Stomach (tissue), 4 donors: ENCODE measurements around the gene ARHGEF2.

Experiments
- EP300 ChIP-seq: sonication (generic); formaldehyde crosslinking; IDR thresholded peaks from one replicate; pipeline ENCODE4 v1.6.1; 2017; ENCODE audit warnings: antibody characterized with exemption
- POLR2A ChIP-seq, 4 donors: fragments of 450-650 bp; IDR thresholded peaks; one replicate each; pipeline ENCODE4 v1.6.1; 2016; ENCODE audit warnings: antibody characterized with exemption in 4 of 4, control low read depth in 2 of 4, mild to moderate bottlenecking in 1 of 4, moderate library complexity in 1 of 4
- POLR2AphosphoS5 ChIP-seq, 3 donors: sonication (generic); formaldehyde crosslinking; IDR thresholded peaks; one replicate each; pipeline ENCODE4 v1.6.1; 2016; ENCODE audit warnings: antibody characterized with exemption in 3 of 3
- TF ChIP-seq, protein P1 (sequence below), 7 experiments: fragments of 450-650 bp in 4 of 7; fragments of 200-600 bp in 3 of 7; sonication (generic) in 3 of 7; IDR thresholded peaks; one replicate each; pipeline ENCODE4 v1.5.1; 2016 to 2019; ENCODE audit warnings: antibody characterized with exemption in 7 of 7, control low read depth in 2 of 7, mild to moderate bottlenecking in 1 of 7

GRCh38 chr1:155910621-155911121, 67.7 kb downstream of the ARHGEF2 start:
- TF ChIP-seq, protein P1, sequence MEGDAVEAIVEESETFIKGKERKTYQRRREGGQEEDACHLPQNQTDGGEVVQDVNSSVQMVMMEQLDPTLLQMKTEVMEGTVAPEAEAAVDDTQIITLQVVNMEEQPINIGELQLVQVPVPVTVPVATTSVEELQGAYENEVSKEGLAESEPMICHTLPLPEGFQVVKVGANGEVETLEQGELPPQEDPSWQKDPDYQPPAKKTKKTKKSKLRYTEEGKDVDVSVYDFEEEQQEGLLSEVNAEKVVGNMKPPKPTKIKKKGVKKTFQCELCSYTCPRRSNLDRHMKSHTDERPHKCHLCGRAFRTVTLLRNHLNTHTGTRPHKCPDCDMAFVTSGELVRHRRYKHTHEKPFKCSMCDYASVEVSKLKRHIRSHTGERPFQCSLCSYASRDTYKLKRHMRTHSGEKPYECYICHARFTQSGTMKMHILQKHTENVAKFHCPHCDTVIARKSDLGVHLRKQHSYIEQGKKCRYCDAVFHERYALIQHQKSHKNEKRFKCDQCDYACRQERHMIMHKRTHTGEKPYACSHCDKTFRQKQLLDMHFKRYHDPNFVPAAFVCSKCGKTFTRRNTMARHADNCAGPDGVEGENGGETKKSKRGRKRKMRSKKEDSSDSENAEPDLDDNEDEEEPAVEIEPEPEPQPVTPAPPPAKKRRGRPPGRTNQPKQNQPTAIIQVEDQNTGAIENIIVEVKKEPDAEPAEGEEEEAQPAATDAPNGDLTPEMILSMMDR (IDR thresholded peaks at IDR 0.05) = no peak
- TF ChIP-seq POLR2A (IDR thresholded peaks at IDR 0.05) = no peak
- TF ChIP-seq POLR2AphosphoS5 (IDR thresholded peaks at IDR 0.05) = no peak
- no peak for TF ChIP-seq EP300
